DMS114 treated with DMSO at 0.1 percent for 48 hours (cell line): ENCODE results near the gene PRR23B.
"Not testable (repeated sequence)": the region's sequence is repeated elsewhere in the genome, so short reads cannot be mapped to it uniquely, and the experiment has no call there.

Experiments
- DNase-seq: peaks from one replicate; lab custom pipeline; 2025; ENCODE audit not compliant: unreplicated experiment; lab: John Stamatoyannopoulos, UW

PRR23B gene

DNA sequence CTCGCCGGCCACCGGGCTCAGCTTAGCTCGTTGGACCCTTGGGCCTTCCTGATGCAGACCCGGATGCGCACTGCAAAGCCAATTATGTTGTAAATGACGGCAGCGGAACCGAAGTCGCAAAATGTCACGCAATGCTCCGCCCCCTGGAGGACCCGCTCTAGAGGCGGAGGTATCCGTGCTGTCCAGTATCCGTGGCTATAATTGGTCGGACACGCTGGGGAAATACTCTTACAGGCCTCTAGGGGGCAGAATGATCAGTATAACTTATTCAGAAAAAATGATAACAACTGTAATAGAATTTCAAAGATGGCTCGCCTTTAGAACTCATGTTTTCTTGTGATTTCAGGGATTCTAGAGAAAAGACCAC is at the start of gene PRR23B:
Gene PRR23B, minus strand, starts transcription at position 59 of the 367 bp plus-strand sequence. CDS start 265 bp downstream, outside the sequence.
- DNase-seq, result no peak

DNA sequence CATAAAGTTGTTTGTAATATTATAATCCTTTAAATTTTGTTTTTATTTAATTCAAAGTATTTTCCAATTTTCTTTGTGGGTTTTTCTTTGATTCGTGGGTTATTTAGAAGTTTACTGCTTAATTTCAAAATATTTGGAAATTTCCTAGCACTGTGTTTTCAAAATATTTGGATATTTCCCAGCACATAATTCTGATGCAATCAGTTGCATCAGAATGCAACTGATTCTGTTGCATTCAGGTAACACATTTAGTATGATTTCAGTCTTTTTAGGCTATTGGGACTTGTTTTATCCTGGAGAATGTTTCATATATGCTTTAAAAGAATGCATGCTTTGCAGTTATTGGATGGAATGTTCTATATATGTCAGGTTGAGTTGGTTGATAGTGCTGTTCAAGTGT is 42.2 kb upstream of the PRR23B start:
- no peak for DNase-seq

DNA sequence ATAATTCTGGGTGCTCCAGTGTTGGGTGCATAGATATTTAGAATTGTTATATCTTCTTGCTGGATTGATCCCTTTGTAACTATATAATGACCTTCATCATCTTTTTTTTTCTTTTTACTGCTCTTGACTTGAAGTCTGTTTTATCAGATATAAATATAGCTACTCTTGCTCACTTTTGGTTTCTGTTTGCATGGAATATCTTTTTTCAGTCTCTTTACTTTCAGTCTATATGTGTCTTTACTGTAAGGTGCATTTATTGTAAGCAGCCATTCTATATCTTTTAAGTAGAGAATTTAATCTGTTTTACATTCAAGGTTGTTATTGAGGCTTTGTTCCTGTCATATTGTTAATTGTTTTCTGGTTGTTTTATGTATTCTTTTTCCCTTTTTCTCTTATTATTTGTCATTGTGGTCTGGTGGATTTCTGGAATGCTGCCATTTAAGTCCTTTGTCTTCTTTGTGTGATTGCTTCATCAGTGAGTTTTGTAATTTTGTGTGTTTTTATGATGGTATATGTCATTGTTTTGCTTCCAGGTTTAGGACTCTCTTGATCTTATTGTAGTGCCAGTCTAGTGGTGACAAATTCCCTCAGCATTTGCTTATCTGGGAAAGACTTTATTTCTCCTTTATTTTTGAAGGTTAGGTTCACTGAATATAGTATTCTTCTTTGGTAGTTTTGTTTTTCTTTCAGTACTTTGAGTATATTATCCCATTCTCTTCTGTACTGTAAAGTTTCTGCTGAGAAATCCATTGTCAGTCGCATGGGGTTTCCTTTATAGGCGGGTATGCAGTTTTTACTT is 32.3 kb upstream of the PRR23B start:
- no peak for DNase-seq

DNA sequence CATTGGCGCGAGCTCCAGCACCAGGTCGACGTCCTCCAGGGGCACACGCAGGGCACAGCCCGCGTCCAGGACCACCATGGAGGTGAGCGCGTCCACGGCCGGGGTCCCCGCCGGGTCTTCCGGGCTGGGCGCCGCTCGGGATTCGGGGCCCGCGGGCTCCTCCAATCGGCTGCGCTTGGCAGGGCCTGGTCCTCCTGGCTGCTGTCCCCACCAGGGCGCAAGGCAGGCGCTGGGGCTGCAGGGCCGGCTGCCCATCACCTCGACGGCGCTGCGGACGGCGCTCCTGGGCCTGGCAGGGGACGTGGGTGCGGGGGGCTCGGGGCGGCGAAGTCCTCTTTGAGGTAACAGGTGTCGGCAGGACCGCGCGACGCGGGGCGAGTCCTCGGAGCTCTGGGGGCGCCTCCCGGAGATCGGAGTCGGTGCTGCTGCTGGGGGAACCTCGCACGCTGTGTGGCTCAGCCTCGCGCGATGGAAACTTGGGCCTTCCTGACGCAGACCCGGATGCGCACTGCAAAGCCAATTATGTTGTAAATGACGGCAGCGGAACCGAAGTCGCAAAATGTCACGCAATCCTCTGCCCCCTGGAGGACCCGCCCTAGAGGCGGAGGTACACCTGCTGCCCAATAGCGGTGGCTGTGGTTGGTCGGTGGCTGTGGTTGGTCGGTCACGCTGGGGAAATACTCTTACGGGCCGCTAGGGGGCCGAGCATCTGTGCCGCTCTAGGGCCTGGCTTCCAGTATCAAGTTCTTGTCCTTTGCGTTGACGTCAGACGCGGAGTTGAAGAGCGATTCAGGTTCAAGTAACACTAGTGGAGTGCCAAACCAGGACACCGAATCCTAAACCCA is 23.9 kb upstream of the PRR23B start, which contains the start of gene PRR23C:
Gene PRR23C, minus strand, starts transcription at position 527 of the 845 bp plus-strand sequence. Its CDS starts 272 bp downstream, at position 255.
- DNase-seq, result no peak

DNA sequence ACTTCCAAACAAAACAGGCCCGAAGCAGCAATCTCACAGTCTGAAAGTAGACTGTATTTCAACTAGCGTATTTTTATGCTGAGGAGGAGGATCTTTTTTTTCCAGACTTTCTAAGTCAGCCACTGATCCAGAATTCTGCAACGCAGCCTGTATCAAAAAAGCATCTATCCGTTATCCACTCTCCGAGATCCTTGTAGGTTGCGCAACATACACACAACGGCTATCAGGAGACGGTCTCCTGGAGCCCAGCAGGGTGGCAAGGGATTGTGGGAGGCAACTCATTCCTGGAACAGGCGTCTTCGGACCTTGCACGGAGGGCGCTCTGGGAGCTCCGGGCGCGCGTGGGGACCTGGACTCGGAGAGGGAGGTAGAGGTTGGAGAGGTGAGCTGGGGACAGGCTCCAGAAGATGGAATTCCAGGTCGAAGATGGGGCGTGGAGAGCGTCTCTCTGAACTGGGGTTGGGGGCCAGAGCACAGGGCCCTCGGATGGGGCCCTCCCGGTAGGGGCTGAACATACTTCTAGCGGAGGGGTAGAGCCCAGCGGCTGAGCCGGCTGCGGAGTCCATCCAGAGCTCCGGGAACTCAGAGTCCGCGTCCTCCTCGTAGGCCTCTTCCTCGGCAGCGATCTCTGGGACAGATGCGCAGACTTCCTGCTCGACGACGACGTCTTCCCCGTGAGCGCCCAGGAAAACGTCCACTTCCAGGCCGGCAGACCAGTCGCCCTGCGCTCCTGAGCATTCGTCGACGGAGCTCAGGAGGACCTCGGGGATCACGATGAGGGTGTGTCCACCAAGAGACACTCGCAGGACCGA is 23.0 kb upstream of the PRR23B start:
- no peak for DNase-seq

DNA sequence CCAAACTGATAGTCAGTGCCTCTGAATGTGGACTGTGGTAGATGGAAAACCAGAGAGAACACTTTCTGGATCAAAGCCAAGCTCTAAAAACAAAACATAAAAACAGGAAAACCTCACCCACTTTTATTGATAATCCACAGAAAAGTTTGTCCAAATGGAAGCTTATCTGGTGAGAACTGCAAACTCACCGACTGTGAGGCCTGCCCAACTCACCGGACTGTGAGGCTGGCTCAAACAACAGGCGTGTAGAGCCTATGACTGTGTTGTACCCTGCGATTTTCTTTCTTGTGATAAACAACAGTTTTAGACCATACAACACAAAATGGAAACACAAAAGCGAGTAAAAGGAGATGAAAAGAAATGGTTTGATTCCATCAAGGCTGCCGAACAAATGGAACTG is 16.8 kb upstream of the PRR23B start:
- no peak for DNase-seq

DNA sequence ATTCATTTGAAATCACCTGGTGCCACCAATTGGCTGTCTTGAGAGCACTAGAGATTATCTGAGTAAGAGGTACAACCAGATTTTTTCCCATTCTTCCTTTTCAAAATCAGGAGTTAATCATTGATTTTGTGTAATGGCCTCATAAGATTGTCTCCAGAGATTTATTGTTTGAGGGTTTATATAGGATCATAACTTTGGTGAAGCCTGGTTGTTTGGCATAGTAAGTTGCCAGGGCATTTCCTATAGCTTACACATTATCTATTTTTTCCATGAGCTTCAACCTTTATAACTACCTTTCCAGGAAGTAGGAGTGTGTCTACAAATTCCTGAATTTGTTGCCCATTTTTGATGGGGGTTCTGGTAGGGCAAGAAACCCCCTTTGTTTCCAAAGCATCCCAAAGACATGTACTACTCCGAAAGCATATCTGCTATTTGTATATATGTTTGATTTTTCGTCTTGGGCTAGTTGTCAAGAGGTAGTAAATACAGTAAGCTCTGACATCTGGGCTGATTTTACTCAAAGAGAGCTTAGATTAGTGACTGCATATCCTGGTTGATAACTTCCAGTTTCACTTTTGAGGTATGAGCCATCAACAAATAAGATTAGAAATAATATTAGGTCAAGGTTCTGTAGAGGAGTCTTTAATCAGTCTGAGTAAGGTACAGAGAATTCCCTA is 11.7 kb upstream of the PRR23B start:
- DNase-seq, result no peak

DNA sequence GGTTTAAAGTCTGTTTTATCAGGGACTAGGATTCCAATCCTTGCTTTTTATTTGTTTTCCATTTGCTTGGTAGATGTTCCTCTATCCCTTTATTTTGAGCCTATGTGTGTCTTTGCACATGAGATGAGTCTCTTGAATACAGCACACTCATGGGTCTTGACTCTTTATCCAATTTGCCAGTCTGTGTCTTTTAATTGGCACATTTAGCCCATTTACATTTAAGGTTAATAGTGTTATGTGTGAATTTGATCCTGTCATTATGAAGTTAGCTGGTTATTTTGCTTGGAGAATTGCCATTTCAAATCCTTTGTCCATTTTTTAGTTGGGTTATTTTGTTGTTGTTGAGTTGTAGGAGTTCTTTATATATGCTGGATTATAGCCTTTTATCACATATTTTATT is 9.8 kb upstream of the PRR23B start:
- not testable (repeated sequence) for DNase-seq

DNA sequence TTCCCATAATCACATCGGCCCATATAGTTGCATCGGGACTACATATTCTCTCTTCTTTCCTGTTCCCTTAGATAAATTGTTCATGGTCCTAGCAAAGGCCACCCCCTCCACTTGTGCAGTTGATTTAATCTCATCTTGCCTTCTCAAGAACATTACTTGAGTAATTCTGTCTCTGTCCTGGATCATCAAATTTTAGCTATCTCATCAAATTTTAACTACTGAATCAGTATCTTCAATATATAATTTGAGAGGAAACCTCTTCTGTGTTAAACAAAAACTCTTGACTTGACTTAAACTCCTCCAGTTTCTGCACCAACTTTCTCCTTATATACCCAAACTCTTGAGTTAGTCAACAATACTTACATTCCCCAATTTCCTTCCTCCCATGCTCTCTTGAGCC is 4.2 kb upstream of the PRR23B start:
- DNase-seq, result no peak

DNA sequence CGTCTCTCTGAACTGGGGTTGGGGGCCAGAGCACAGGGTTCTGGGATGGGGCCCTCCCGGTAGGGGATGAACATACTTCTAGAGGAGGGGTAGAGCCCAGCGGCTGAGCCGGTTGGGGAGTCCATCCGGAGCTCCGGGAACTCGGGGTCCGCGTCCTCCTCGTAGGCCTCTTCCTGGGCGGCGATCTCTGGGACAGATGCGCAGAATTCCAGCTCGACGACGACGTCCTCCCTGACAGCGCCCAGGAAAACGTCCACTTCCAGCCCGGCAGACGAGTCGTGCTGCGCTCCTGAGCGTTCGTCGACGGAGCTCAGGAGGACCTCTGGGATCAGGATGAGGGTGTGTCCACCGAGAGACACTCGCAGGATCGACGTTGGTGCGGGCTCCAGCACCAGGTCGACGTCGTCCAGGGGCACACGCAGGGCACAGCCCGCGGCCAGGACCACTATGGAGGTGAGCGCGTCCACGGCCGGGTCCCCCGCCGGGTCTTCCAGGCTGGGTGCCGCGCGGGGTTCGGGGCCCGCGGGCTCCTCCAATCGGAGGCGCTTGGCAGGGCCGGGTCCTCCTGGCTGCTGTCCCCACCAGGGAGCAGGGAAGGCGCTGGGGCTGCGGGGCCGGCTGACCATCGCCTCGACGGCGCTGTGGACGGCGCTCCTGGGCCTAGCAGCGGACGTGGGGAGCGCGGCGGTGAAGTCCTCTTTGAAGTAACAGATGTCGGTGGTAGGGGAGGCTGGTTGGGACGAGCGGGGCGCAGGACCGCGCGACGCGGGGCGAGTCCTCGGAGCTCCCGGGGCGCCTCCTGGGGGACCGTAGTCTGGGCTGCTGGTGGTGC is 474 bp downstream of the PRR23B start:
- no peak for DNase-seq

DNA sequence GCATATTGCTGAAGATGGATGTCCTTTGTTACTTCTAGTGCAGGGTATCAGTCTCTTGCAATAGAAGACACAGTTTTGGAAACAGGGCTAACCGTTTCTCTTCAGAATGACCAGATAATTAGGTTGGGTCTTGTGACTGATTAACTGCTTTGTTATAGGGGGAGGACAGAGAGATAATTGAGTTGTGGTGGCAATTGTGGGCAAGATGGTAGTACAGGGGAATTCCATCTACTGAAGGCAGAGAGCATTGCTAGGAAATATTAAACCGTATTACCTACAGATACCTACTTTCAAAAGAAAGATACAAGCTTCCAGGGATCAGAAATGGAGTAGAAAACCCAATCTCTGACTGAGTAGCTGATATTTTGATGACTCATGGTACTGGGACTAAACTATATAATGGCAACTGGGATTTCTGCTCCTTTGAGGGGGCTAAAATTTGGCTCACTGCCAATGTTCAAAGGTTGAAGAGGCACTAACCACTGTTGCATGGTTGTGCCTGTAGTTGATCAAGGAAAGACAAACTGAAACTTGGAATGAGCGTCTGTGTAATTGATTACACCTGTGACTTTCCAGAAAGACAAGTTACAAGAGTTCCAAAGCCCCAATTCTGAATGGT is 4.2 kb downstream of the PRR23B start:
- DNase-seq, result no peak

DNA sequence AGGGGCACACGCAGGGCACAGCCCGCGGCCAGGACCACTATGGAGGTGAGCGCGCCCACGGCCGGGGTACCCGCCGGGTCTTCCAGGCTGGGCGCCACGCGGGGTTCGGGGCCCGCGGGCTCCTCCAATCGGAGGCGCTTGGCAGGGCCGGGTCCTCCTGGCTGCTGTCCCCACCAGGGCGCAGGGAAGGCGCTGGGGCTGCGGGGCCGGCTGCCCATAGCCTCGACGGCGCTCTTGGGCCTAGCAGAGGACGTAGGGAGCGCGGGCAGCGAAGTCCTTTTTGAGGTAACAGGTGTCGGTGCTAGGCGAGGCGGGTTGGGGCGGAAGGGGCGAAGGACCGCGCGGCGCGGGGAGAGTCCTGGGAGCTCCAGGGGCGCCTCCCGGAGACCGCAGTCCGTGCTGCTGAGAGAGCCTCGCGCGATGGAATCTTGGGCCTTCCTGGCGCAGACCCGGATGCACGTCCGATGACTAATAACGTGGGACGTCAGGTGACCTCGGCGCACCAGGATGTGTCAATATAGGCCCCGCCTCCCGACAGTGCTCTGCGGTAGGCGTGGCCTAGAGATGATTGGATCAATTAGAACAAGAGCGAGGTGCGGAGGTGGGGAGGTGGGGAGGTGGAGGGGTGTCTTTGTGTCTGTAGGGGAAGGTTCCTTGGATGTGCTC is 14.5 kb downstream of the PRR23B start, which contains the start of gene PRR23A:
Gene PRR23A, minus strand, starts transcription at position 218 of the 666 bp plus-strand sequence. Its CDS starts 0 bp downstream, at position 218.
- no peak for DNase-seq

DNA sequence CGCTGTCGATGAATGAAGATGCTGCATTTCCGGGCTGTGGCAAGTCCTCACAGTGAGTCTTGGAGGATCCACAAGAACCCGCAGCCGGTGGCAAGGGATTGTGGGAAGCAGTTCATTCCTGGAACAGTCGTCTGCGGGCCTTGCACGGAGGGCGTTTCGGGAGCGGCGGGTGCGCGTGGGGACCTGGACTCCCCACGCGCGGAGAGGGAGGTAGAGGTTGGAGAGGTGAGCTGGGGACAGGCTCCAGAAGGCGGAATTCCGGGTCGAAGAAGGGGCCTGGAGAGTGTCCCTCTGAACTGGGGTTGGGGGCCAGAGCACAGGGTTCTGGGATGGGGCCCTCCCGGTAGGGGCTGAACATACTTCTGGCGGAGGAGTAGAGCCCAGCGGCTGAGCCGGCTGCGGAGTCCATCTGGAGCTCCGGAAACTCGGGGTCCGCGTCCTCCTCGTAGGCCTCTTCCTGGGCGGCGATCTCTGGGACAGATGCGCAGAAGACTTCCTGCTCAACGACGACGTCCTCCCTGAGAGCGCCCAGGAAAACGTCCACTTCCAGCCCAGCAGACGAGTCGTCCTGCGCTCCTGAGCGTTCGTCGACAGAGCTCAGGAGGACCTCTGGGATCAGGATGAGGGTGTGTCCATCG is 15.3 kb downstream of the PRR23B start:
- no peak for DNase-seq

DNA sequence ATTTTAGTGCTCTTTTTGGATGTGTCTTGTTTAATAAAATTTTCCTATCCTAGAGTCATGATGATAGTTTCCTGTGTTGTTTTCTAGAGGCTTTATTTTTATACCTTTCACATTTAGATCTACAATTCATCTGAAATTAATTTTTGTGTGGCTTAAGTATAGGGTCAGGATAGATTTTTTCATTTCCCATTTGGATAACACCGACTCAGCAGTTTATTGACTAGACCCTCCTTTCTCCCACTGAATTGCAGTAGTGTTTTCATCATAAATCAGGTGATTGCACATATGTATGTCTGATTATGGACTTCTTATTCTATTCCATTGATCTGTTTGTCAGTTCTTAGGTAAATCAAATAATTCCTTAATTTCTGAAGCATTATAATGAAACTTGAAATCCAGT is 25.0 kb downstream of the PRR23B start:
- no peak for DNase-seq

DNA sequence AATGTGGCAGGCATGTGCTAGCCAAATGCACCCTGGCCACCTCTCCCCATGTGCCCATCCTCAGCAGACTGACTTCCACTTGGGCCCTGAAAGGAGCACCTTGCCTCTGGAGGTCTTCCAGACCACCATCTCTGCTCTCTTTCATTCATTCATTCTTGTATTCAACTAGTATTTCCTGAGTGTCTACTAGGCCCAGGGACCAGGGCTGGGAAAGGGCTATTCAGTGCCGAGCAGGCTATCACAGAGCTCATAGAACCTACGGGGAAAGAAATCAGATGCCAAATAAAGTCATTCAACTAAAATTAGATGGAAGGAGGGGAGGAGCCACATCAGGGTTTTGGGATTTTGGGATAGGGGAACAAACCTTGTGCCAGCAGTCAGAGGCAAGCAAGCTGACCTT is 33.5 kb downstream of the PRR23B start:
- no peak for DNase-seq

DNA sequence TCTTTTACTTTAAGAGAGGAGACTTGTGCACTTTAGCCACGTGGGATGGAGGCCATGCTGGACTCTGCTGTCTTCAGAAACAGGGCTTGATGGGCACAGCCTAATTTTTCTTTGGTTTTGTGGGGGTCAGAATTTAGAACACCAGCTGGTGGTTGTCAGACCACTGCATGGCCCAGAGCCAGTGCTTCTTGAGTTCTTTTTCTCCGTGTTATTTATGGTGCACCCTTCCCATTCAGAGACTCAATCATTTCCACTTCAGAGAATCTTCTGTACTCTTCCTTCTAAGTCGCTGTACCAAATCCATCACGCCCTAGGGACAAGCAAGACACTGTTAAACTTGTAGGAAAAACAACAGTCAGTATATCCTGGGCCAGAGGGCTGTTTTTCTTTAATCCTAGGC is 34.8 kb downstream of the PRR23B start:
- no peak for DNase-seq

DNA sequence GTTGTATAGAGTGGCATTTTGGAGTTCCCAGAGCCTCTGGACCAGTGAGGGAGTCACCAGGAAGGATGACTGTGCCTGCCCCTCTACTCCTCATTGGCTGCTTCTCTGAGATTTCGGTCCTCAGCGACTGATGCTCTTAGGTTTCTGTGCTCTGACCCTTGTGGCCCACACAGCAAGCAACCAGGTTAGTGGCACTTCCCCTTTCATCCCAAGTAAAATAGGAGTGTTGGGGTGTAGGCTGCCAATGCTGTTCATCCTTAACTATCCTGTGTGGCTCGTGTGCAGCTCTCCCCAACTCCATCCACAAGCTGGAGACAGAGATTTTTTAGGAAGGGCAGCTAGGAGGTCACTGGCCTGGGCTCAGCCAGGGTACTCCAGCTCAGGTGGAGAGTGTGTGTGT is 35.9 kb downstream of the PRR23B start:
- no peak for DNase-seq

DNA sequence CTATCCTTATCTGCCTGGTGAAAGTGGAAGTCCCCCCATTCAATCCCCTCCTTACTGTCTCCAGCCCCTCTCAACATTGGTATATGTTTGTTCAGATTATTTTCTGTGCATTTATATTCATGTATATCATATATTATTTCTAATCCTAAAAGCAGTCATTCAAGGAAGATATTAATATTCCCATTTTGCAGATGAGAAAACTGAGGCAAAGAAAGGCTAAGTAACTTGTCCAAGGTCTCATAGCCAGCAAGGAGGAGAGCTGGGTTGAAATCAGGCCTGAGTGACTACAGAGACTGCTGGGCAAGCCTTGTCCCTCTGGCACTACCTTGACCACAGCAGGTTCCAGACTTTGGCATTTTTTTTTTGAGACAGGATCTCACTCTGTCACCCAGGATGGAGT is 44.7 kb downstream of the PRR23B start:
- no peak for DNase-seq
